Upper lobe of left lung (tissue), 4 donors: ENCODE results near the gene PKIB.

Experiments
- CTCF ChIP-seq, 6 experiments: fragments of 450-650 bp in 4 of 6; fragments of 200-600 bp in 2 of 6; sonication (generic) in 2 of 6; IDR thresholded peaks; one replicate each; pipeline ENCODE4 v1.5.1; 2016 to 2019; ENCODE audit warnings: antibody characterized with exemption in 6 of 6
- EP300 ChIP-seq, 4 donors: sonication (generic); formaldehyde crosslinking; IDR thresholded peaks; one replicate each; pipeline ENCODE4 v1.5.1; 2017; ENCODE audit warnings: antibody characterized with exemption in 4 of 4, control low read depth in 2 of 4
- POLR2A ChIP-seq, 4 donors: fragments of 450-650 bp; IDR thresholded peaks; one replicate each; pipeline ENCODE4 v1.5.1; 2016 to 2017; ENCODE audit warnings: antibody characterized with exemption in 4 of 4, mild to moderate bottlenecking in 2 of 4
- POLR2AphosphoS5 ChIP-seq, 2 donors: sonication (generic); formaldehyde crosslinking; IDR thresholded peaks; one replicate each; pipeline ENCODE4 v1.5.1; 2017; ENCODE audit warnings: antibody characterized with exemption in 2 of 2

DNA sequence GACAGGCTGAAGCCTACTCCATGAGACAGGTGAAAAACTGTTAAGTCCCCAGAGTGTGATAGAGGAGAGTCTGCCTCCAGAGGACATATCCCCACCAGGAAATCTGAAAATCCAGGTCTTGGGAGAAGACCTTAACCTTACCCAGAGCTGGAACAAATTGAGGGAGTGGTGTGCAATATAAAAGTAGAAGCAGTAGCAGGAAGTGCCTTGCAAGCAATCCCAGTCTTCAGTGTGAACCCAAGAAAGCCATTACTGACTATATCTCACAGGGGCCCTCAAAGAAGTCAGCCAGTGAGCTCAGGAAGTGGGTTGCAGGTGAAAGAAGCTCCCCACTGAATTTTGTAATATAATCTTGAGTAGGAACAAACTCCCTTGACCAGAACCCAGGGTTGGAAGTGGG lies 41.9 kb upstream of the PKIB start:
- TF ChIP-seq POLR2A (IDR thresholded peaks at IDR 0.05) = no peak
- no peak for TF ChIP-seq EP300 (IDR thresholded peaks at IDR 0.05)
- no peak for TF ChIP-seq CTCF (IDR thresholded peaks at IDR 0.05)
- TF ChIP-seq POLR2AphosphoS5 (IDR thresholded peaks at IDR 0.05) = no peak
